ENCODE measurements around the gene CYP46A1.

Gene CYP46A1

GRCh38 chr14:99679111-99679510, 5.0 kb upstream of the CYP46A1 start:
- H3K9ac ChIP-seq (ENCODE audit: low read length) = no peak overlapping the region
- H3K4me1 ChIP-seq (ENCODE audit: insufficient read depth, low read length, severe bottlenecking) = peaks cover 7% of the 10 kb centered on the region
- H3K27me3 ChIP-seq (ENCODE audit: insufficient read depth, low read length) = peaks cover 7% of the 10 kb centered on the region; the same call in 1 of the 2 replicates
- no peaks in the 10 kb centered on the region for H4K20me1 ChIP-seq (ENCODE audit: insufficient read depth, low read length)
- no peak overlapping the region for H3K4me2 ChIP-seq (ENCODE audit: low read length)
- no peak overlapping the region for H3K27ac ChIP-seq (ENCODE audit: low read depth, low read length, poor library complexity, severe bottlenecking)
- no peaks in the 10 kb centered on the region for H3K79me2 ChIP-seq (ENCODE audit: insufficient read depth, low read length)
- H3K9me3 ChIP-seq (ENCODE audit: low read length) = no peaks in the 10 kb centered on the region
- no peaks in the 10 kb centered on the region for H3K9me2 ChIP-seq (ENCODE audit: low read depth, low read length)
- TF ChIP-seq CTCF (IDR thresholded peaks at IDR 0.05; ENCODE audit: low read length) (no peak), EZH2 (IDR thresholded peaks at IDR 0.05; ENCODE audit: borderline replicate concordance, low read length) (no peak)
- H2AFZ ChIP-seq (ENCODE audit: low read length) = no peak overlapping the region
- H3F3A ChIP-seq (ENCODE audit: insufficient read depth, low read length) = no peaks in the 10 kb centered on the region
- H3K36me3 ChIP-seq (ENCODE audit: insufficient read depth, low read length) = no peaks in the 10 kb centered on the region; the same call in 1 of the 2 replicates
- H3K4me3 ChIP-seq (ENCODE audit: low read depth, low read length, poor library complexity, severe bottlenecking) = no peak overlapping the region

DNA sequence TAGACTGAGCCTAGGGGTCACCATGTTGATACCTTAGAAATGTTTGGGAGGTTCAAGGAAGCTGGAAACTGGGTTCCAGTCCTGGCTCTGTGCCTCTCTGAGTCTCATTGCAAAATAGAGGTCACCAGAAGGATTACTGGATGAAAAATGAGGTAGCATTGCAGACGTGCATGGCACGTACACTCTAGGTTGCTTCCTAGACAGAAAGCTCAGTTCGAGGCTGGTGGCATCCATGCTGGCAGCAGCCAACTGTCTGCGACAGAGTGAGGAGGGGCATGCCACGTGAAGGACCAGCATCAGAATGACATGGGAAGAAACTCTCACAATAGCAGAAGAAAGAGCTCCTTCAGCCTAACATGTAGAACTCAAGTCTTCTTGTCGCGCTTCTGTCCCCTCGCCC, 4.6 kb upstream of the CYP46A1 start:
- Histone ChIP-seq H3K9ac (ENCODE audit: low read length) (no peak overlapping the region), H3F3A (ENCODE audit: insufficient read depth, low read length) (no peaks in the 10 kb centered on the region), H3K4me3 (ENCODE audit: low read depth, low read length, poor library complexity, severe bottlenecking) (no peak overlapping the region), H3K79me2 (ENCODE audit: insufficient read depth, low read length) (no peaks in the 10 kb centered on the region), H3K36me3 (ENCODE audit: insufficient read depth, low read length) (no peaks in the 10 kb centered on the region; the same call in 1 of the 2 replicates), H3K4me2 (ENCODE audit: low read length) (no peak overlapping the region), H3K27ac (ENCODE audit: low read depth, low read length, poor library complexity, severe bottlenecking) (no peak overlapping the region), H3K4me1 (ENCODE audit: insufficient read depth, low read length, severe bottlenecking) (peaks cover 10% of the 10 kb centered on the region), H4K20me1 (ENCODE audit: insufficient read depth, low read length) (no peaks in the 10 kb centered on the region), H3K9me2 (ENCODE audit: low read depth, low read length) (no peaks in the 10 kb centered on the region), H3K9me3 (ENCODE audit: low read length) (no peaks in the 10 kb centered on the region), H2AFZ (ENCODE audit: low read length) (no peak overlapping the region), H3K27me3 (ENCODE audit: insufficient read depth, low read length) (peaks cover 7% of the 10 kb centered on the region; the same call in 1 of the 2 replicates)
- TF ChIP-seq EZH2 (IDR thresholded peaks at IDR 0.05; ENCODE audit: borderline replicate concordance, low read length) (no peak), CTCF (IDR thresholded peaks at IDR 0.05; ENCODE audit: low read length) (no peak)

- no peaks in the 10 kb centered on the region for H3K9me3 ChIP-seq (ENCODE audit: low read length)
- no peak overlapping the region for H2AFZ ChIP-seq (ENCODE audit: low read length)
- H3K36me3 ChIP-seq (ENCODE audit: insufficient read depth, low read length) = no peaks in the 10 kb centered on the region; the same call in 1 of the 2 replicates
- no peaks in the 10 kb centered on the region for H3K9me2 ChIP-seq (ENCODE audit: low read depth, low read length)
- H4K20me1 ChIP-seq (ENCODE audit: insufficient read depth, low read length) = no peaks in the 10 kb centered on the region
- no peak overlapping the region for H3K9ac ChIP-seq (ENCODE audit: low read length)
- no peaks in the 10 kb centered on the region for H3F3A ChIP-seq (ENCODE audit: insufficient read depth, low read length)
- no peak overlapping the region for H3K27ac ChIP-seq (ENCODE audit: low read depth, low read length, poor library complexity, severe bottlenecking)
- H3K4me1 ChIP-seq (ENCODE audit: insufficient read depth, low read length, severe bottlenecking) = peaks cover 13% of the 10 kb centered on the region
- H3K4me2 ChIP-seq (ENCODE audit: low read length) = no peak overlapping the region
- H3K4me3 ChIP-seq (ENCODE audit: low read depth, low read length, poor library complexity, severe bottlenecking) = no peak overlapping the region
- TF ChIP-seq CTCF (IDR thresholded peaks at IDR 0.05; ENCODE audit: low read length) (no peak), EZH2 (IDR thresholded peaks at IDR 0.05; ENCODE audit: borderline replicate concordance, low read length) (no peak)
- H3K79me2 ChIP-seq (ENCODE audit: insufficient read depth, low read length) = no peaks in the 10 kb centered on the region
- peaks cover 7% of the 10 kb centered on the region; the same call in 1 of the 2 replicates for H3K27me3 ChIP-seq (ENCODE audit: insufficient read depth, low read length)
These were observed 4.1 kb upstream of the CYP46A1 start for GRCh38 chr14:99679996-99680395.
